K562 (cell line): ENCODE results near the gene NEFH. TPM values are rescaled to one million over a fixed set of nuclear protein-coding genes. Genes with fewer than 3 reads are reported as not detected.

Experiments
- ATF4 ChIP-seq: fragments of 450-650 bp; formaldehyde crosslinking; IDR thresholded peaks from 2 replicates; pipeline ENCODE4 v1.4.0; 2022; ENCODE audit warnings: mild to moderate bottlenecking, moderate library complexity
- BRD4 ChIP-seq: fragments of 200-600 bp; sonication (generic); IDR thresholded peaks from 2 replicates; pipeline ENCODE4 v1.6.1; 2017; ENCODE audit warnings: inconsistent platforms
- CTCFL ChIP-seq: IDR thresholded peaks from 2 replicates; pipeline ENCODE4 v1.6.1; 2011; ENCODE audit warnings: borderline replicate concordance, low read depth, mild to moderate bottlenecking, moderate library complexity, low read length; ENCODE audit not compliant: insufficient read depth, poor library complexity, severe bottlenecking
- ETV6 ChIP-seq, 3 experiments: fragments of 150-350 bp in 1 of 3; sonication (generic) in 1 of 3; formaldehyde crosslinking in 1 of 3; IDR thresholded peaks; 2 replicates each; pipeline versions ENCODE4 v1.6.1 to v1.8.0; 2014 to 2022; ENCODE audit warnings: borderline replicate concordance in 2 of 3, low read depth in 2 of 3, antibody characterized with exemption in 1 of 3, low read length in 1 of 3, mild to moderate bottlenecking in 1 of 3, missing genetic modification reagents in 1 of 3
- GABPB1 ChIP-seq: sonication (generic); formaldehyde crosslinking; IDR thresholded peaks from 2 replicates; pipeline ENCODE4 v1.8.0; 2022; ENCODE audit warnings: mild to moderate bottlenecking, missing genetic modification reagents
- NCOA2 ChIP-seq, 2 experiments: fragments of 450-650 bp; IDR thresholded peaks; 2 replicates each; pipeline ENCODE4 v1.6.1; 2018; ENCODE audit warnings: mild to moderate bottlenecking in 2 of 2, moderate library complexity in 1 of 2; ENCODE audit not compliant: partially characterized antibody in 2 of 2
- RBM17 ChIP-seq: fragments of 200-400 bp; formaldehyde crosslinking; IDR thresholded peaks from 2 replicates; pipeline ENCODE4 v1.6.1; 2017; ENCODE audit warnings: low read depth, mild to moderate bottlenecking, low read length, borderline replicate concordance
- RERE ChIP-seq: sonication (generic); formaldehyde crosslinking; IDR thresholded peaks from 2 replicates; pipeline ENCODE4 v1.8.0; 2023; ENCODE audit warnings: missing genetic modification reagents, mild to moderate bottlenecking, borderline replicate concordance
- SIN3A ChIP-seq, 2 experiments: fragments of 150-350 bp in 1 of 2; IDR thresholded peaks; 2 replicates each; pipeline ENCODE4 v1.6.1; 2011 to 2016; ENCODE audit warnings: borderline replicate concordance in 2 of 2, low read depth in 2 of 2, low read length in 2 of 2, mild to moderate bottlenecking in 2 of 2, moderate library complexity in 2 of 2; ENCODE audit not compliant: control insufficient read depth in 1 of 2
- TGIF2 ChIP-seq: sonication (generic); formaldehyde crosslinking; IDR thresholded peaks from 2 replicates; pipeline ENCODE4 v1.8.1; 2022; ENCODE audit warnings: mild to moderate bottlenecking, missing genetic modification reagents, moderate library complexity
- USF2 ChIP-seq: sonication (generic); formaldehyde crosslinking; IDR thresholded peaks from 2 replicates; pipeline ENCODE4 v1.5.0; 2020; ENCODE audit warnings: missing genetic modification reagents
- ZNF12 ChIP-seq: sonication (generic); formaldehyde crosslinking; IDR thresholded peaks from 2 replicates; pipeline ENCODE4 v1.4.0; 2020; ENCODE audit warnings: mild to moderate bottlenecking, missing genetic modification reagents
- ZNF408 ChIP-seq: fragments of 250-450 bp; sonication (Bioruptor Pico); IDR thresholded peaks from 2 replicates; pipeline ENCODE4 v1.4.0; 2020; ENCODE audit warnings: low read depth, mild to moderate bottlenecking, moderate library complexity
- ZNF507 ChIP-seq: conservative IDR thresholded peaks from 2 replicates; pipeline ENCODE4 v1.6.1; 2017; ENCODE audit warnings: missing genetic modification characterization, missing compliant biosample characterization
- ZNF551 ChIP-seq: fragments of 250-450 bp; sonication (Bioruptor Pico); IDR thresholded peaks from 2 replicates; pipeline ENCODE4 v1.5.0; 2021; ENCODE audit warnings: mild to moderate bottlenecking, moderate library complexity
- ZNF77 ChIP-seq: fragments of 250-450 bp; sonication (Bioruptor Pico); IDR thresholded peaks from 2 replicates; pipeline ENCODE4 v1.5.0; 2020
- polyA plus RNA-seq, 8 experiments: library from polyadenylated mRNA; depleted of rRNA in 4 of 8; stranded (reverse) in 5 of 8; unstranded in 3 of 8; fragments of >200 nt; fragmentation: Nextera tagmentation in 2 of 8; fragmentation: Illumina TruSeq in 1 of 8; extraction: Ambion mirVana in 2 of 8; extraction: Trizol in 1 of 8; gene quantifications; 2 replicates each; pipeline versions ENCODE4 v1.2.1 to v1.2.3, GENCODE V29; 2011 to 2014; ENCODE audit warnings: inconsistent platforms in 1 of 8, missing spikeins in 1 of 8
- total RNA-seq, 7 experiments: library from RNA; depleted of rRNA in 6 of 7; stranded (reverse); fragments of >200 nt in 6 of 7; fragmentation: Illumina TruSeq in 2 of 7; extraction: Trizol in 2 of 7; gene quantifications; 2 replicates each; pipeline versions ENCODE4 v1.2.1 to v1.2.3, GENCODE V29; 2011 to 2021; ENCODE audit warnings: low replicate concordance in 1 of 7

Gene NEFH
- total and polyA plus RNA-seq, 9 of the 15 experiments (the other 6 are each of a cell fraction or from before 2014, with no cell fraction given), result 2.3 to 26.9 (median 10.8) TPM

- TF ChIP-seq RERE (CRISPR knock-in tag) (peak; percentile 84; the same call in 1 of the 2 replicates), ZNF408 (CRISPR knock-in tag) (no peak), TGIF2 (CRISPR knock-in tag) (peak; percentile 90), NCOA2 (IDR thresholded peaks at IDR 0.05; ENCODE audit: partially characterized antibody in 2 of 2) (no peak), BRD4 (no peak), ZNF77 (CRISPR knock-in tag) (no peak), ZNF551 (CRISPR knock-in tag) (no peak), ATF4 (no peak), ZNF12 (CRISPR knock-in tag) (no peak), ETV6 (IDR thresholded peaks at IDR 0.05; ENCODE audit: borderline replicate concordance in 1 of 2, low read depth in 2 of 2, low read length in 1 of 2) (no peak), ETV6 (CRISPR knock-in tag; IDR thresholded peaks at IDR 0.05; ENCODE audit: borderline replicate concordance) (peak; percentile 91; the same call in 1 of the 2 replicates), RBM17 (no peak), GABPB1 (peak; percentile 15; the same call in 1 of the 2 replicates), ZNF507 (tag) (no peak), SIN3A (IDR thresholded peaks at IDR 0.05; ENCODE audit: borderline replicate concordance in 2 of 2, control insufficient read depth in 1 of 2, low read depth in 2 of 2, low read length in 2 of 2) (peak; percentile 76 to 83; a peak in 2 of 4 replicates), USF2 (CRISPR knock-in tag) (peak; percentile 39), CTCFL (peak; percentile 78)
These were observed 670 bp downstream of the NEFH start (continued) for GRCh38 chr22:29480512-29481264.
